Stimulated activated CD8-positive, alpha-beta memory T cell treated with anti-CD3 and anti-CD28 coated beads, Interleukin-15, amount 100 ng/mL, for 1 hour (primary cell): Measurements from ENCODE around the gene PFN3.
A peak's percentile ranks its signal among the peaks of the same experiment; 100 is the strongest.
"Not testable (repeated sequence)": the region's sequence is repeated elsewhere in the genome, so short reads cannot be mapped to it uniquely, and the experiment has no call there.

Source experiments
- DNase-seq: peaks from one replicate; pipeline ENCODE4 v3.0.0-alpha.2; 2020; ENCODE audit warnings: low read depth

PFN3 gene

DNA sequence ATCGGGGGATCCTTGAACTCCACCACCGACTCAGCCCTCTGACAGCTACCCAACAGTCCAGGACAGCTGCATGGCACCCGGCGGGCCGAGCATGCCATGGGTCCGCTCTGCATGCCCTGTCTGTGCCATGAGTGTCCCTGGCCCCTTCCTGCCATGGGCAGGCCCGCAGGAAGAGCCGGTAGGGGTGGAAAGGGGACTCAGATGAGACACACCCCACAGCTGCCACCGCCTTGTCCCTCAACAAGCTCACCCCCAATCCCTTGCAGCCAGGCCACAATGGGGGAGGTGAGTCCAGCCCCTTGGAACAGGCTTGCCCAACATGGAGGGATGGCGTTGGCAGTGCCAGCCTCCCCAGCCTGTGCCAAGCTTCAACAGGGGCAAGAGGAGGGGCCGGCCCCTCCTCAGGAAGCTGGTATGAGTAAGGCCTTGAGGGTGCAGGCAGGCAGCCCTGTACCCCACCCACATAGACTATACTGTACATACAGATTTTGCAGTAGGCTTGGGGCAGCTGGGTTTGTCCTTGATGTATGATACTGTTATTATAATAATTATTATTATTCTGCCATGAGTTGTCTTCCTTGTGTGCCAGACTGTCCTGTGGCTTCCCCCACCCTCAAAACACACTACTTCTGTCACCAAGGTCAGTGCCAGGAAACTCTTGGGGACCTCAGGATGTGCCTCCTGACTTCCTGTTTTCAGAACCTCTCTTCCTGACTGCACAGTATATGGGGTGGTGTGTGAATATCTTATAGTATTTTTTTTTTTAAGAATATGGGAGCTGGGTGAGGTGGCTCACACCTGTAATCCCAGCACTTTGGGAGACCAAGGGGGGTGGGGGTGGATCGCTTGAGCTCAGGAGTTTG, 28.2 kb downstream of the PFN3 start:
- DNase-seq = no peak

DNA sequence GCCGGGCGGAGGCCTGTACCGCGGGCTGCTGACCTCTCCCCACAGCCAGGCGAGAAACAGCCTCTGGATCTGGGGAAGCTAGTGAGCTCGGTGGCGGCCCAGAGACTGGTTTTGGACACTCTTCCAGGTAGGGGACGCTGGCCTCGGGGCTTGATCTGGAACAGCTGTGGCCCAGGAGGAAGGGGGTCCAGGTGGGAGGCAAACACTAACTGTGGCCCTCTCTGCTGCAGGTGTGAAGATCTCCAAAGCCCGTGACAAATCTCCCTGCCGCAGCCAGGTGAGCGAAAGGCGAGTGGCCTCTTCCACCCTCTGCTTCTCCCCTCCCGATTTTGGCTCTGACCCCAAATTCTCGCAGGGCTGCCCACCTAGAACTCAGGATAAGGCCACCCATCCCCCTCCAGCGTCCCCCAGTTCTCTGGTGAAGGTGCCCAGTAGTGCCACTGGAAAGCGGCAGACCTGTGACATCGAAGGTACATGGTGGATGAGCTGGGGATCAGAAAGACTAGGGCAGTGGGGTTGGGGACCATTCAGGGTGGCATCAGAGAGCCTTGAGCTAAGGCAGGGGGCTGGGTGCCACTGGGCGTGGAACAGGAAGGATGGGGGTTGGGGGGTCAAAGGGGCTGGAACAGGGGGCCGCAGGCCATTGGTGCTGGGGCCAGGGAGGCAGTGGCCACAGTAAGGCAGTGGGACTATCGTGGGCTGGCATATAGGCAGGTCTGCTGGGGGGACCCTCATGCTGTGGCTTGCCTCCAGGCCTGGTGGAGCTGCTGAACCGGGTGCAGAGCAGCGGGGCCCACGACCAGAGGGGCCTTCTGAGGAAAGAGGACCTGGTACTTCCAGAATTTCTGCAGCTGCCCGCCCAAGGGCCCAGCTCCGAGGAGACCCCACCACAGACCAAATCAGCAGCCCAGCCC, 29.1 kb downstream of the PFN3 start:
- no peak for DNase-seq

DNA sequence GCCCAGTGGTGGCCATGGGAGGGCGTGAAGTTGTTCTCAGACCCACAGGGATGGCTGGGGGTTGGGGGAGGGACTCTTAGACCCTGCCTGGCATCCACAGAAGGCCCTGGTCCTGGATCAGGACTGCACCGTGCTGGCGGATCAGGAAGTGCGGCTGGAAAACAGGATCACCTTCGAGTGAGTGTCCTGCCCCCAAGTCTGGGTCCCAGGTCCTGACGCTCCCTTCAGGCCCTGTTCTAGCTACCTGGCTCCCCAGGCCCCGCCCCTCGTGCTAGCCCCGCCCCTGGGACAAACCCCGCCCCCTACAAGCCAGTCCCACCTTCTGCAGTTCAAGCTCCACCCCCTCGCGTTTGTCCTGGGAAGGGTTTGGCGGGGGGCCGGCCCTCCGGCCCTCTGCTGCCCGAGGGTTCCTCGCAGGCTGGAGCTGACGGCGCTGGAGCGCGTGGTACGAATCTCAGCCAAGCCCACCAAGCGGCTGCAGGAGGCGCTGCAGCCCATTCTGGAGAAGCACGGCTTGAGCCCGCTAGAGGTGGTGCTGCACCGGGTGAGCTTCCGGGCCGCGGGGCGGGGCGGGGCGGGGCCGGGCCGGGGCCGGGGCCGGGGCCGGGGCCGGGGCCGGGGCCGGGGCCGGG, 29.9 kb downstream of the PFN3 start:
- DNase-seq = peak; percentile 28

DNA sequence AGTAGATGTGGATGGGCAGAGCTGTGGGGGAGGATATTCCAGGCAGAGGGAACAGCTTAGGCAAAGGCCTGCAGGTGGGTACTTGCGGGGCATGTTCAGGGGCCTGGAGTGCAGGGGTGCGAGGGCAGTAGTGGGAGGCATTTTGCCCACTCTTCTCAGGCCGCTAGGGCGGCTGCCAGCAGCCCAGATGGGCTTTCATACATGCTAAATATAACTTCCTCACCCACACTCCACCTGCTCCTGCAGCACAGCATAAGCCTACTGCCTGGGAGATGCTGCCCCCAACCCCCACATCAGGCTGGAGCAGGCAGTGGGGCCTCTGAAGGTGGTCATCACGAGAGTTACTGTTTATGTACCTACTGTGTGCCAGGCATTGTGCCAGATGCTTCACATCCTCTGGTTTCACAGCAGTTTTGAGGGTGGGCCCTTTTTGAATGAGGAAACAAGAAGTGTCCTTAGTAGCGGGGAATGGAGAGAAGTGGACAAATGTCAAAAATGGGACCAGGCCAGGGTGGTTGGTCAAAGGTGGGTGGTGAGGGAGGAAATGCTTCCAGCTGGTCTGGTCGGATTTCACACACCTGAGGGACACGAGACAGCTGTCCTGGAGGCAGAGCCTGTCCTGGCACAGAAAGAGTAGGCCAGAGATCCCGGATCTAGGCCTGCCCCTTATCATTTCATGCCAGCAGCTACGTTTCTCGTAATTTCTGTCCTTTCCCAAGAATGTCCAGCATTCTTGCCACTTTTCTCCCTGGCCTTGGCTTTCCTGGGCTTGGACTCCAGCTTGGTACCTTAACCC, 30.6 kb downstream of the PFN3 start:
- no peak for DNase-seq

DNA sequence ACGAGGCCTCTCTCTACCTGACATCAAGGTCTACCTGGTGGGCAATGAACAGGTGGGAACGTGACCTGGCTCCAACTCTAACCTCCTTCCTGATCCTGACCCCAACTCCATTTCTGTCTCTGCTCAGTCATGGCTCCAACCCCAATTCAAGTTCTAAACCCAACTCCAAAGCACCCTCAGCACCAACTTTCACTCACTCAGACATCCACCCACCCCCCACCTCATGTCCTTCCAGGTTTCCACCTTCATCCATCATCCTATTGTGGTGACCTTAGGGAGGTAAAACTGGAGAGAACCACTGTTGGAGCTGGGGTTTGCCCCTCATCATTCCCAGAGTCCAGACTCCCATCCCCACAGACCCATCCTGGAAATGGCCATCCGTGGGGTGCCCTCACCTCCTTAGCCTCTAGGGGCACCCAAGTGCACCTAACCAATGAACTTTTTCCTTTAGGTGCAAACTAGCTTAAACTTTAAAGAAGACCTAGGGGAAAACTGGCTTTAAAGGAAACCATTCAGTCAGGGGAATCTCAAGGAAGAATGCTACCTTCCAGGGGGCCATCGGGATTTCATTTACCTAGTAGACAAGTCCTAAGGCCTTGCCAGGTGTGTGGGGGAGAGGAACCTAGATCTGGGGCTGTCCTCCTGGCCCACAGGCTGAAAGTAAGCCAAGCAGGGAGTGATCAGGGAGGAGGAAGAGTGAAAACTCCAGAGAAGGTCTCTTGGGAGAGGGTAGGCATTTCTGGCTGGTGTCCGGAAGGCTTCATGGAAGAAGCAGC, 31.4 kb downstream of the PFN3 start:
- DNase-seq = no peak

DNA sequence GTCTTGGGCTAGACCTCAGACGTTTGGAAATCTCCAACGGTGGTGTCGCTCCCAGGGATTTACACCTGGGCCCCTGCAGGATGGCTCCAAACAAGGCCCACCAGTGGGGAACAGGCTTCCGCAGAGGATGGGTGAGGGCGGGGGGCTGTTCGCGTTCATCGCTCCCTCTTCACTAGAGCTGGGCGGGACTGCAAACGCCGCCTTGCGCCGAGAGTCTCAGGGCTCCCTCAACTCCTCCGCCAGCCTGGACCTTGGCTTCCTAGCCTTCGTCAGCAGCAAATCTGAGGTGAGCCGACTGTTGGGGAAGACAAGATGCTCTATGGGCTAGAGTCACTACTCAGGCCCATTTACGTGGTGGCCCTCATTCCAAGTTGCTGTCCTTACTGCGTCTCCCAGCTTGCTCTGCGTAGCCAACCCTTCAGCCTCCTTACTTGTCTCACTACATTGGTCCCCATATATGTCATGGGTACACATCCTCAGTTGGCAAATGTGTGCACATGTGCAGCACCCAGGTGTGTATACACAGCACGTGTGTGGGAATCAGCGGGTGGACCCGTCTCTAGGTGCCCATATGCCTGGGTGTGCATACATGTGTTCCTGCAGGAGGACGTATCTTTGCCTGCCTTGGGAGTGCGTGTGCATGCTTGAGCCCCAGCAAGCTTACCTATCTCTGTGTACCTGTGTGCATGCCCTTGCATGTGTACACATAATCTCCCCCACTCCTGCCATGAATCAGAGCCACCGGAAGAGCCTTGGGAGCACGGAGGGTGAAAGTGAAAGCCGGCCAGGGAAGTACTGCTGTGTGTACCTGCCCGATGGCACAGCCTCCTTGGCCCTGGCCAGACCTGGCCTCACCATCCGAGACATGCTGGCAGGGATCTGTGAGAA, 32.2 kb downstream of the PFN3 start:
- DNase-seq = no peak

DNA sequence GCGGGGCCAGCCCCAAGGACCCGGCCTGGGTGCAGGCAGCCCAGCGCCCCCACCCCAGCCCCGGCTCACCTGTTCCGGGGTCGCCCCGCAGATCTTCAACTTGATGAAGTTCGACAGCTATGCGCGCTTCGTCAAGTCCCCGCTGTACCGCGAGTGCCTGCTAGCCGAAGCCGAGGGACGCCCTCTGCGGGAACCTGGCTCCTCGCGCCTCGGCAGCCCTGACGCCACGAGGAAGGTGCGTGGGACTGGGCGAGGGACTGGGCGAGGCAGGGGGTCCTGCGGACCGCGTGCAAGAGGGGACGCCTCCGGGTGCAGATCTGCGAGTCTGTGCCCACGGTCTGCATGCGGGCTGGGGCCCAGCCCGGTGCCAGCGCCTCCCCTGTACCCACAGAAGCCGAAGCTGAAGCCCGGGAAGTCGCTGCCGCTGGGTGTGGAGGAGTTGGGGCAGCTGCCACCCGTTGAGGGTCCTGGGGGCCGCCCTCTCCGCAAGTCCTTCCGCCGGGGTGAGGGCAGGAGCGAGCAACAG, 33.1 kb downstream of the PFN3 start:
- no peak for DNase-seq

DNA sequence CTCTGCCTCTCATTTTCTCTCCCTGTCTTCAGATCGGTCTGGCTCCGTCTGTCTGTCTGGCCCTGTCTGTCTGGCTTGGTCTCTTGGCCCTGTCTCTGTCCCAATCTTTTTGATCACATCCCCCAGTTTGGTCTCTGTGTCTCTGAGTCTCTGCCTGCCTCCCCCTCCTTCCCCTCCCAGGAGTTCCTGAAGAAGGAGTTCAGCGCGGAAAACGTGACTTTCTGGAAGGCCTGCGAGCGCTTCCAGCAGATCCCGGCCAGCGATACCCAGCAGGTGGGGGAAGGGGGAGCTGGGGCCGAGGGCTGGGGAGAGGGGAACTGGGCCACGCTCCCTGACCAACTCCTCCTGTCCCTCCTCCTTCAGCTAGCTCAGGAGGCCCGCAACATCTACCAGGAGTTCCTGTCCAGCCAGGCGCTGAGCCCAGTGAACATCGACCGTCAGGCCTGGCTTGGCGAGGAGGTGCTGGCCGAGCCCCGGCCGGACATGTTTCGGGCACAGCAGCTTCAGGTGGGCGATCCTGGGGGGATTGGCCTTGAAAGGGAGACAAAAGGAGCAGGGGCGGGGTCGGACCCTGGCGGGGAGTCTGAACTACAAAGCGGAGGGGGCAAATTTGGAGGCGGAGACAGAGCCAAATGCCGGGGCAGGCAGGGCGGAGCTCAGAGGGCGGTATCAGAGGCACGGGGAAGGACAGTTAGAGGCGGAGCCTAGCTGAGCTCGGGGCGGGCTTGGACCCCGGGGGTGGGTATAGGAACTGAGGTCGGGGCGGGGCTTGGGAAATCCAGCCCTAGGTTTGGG, 33.7 kb downstream of the PFN3 start:
- no peak for DNase-seq

DNA sequence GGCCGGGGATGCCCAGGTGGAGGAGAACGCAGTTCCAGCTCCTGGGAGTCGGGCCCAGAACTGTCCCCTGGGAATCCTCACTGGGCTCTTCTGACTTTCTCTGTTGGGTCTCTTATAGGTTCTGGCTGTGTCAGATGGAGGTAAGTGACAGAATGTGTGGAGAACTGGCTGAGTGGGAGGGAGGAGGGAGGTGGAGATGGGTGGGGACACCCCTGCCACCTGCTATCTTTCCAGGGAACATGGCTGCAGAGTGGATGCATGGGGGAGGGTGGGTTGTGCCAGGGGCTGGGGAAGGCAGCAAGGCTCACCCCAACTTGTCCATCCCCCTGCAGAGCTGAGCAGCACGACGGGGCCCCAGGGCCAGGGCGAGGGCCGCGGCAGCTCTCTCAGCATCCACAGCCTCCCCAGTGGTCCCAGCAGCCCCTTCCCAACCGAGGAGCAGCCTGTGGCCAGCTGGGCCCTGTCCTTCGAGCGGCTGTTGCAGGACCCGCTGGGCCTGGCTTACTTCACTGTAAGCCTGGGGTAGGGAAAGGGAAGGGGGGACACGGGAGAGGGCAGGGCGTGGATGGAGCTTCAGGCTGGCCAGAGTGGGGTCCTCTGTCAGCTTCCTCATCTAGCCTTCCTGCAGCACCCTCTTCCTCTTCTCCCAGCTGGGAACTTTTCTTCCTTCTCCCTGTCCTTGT, 34.5 kb downstream of the PFN3 start:
- DNase-seq = no peak

DNA sequence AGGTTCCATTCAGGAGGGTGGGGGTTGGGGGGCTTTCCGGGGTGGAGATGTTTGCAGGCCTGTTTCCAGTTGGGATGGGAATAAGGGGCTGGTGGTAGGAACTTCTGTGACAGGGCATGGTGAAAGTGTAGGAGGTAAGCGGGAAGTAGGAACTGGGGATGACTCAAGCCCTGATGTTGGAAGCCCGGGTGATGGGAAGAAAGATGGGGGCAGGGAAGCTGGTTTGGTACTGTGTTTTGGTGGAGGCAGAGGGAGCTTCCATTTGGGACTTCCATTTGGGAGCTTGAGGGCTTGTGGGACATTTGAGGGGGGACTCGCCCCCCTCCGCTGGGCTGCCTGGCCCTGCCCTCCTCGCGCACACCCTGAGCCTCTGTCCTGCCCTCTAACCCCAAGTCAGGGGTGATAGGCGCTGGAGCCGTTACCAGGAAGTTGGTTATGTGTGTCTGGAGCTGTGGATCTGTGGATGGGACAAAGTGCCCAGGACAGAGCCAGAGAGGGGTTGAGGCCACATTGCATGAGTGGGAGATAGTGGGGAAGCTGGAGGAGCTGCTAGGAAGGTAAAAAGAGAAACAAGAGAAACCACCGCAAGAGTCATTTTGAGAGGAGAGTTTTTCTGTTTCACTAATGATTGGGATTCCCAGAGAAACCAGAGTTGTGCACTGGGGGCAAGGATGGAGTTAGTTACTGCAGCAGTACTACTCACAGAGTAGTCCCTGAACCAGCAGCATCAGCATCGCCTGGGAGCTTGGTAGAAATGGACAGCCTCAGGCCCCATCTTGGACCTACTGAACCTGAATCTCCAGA, 36.1 kb downstream of the PFN3 start:
- DNase-seq = no peak

DNA sequence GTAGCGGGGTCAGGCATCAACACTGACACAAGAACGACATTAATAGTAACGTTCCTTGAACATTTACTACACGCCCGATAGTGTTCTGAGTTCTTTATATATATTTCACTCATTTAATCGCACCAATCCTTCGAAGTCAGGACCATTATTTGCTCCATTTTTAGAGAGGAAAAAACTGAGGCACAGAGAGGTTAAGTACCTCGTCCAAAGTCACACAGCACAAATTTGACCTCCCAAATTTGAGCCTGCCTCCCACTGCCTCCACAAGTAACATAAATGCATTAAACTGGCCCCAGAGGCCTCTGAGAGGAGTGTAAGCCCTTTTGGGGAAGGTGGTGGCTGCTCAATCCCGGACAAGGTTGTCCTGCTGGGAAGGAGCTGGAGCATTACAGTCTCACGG, 36.9 kb downstream of the PFN3 start:
- DNase-seq = no peak

DNA sequence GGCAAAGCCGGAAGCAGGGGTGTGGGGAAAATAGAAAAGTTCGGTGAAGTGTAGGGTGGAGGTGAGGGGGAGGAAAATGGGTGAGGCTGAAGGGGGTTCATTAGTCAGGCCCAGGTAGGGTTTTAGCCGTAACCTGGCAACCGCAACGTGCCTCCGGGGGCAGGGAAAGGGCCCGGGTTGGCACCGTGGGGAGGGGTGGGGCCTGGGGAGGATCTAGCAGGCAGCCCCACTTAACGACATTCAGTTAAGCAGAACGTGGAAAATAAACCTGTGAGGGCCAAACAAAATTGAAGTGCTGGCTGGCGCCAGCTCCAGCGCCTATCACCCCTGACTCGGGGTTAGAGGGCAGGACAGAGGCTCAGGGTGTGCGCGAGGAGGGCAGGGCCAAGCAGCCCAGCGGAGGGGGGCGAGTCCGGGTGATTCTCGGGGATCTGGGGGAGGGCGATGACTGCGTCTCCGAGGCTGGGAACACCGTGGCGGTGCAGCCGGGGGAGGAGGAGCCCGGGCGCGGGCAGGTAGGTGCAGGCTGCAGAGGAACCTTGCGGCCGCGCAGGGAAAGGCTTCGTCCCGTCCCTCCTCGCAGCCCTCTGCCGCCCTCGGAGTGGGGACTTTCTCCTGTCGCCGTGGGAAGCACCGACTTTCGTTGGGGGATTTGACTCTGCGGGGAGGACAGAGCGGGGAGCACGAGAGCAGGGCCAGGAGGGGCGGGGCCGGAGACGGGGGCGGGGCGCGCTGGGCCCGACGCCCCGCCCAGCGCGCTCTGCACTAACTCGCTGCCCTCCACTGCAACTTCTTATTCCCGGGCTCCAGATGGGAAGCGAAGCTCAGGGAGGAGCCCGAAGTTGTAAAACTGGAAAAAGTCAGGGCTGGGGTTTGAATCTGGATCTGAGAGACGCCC, 37.6 kb downstream of the PFN3 start:
- peak; percentile 42 for DNase-seq

DNA sequence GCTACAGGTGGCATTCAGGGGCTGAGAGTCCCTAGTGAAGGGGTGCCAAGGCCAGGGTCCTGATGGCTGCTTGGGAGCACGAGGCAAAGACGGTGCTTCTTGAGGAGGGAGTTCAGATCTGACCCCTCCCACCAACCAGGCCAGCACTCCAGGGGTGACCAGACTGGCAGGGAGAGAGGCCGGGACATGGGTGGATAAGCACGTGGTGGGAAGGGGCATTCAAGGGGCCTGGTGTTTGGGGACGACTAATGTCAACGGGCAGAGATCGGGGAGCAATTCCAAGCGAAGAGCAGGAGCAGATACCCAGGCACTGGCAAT, 38.2 kb downstream of the PFN3 start:
- DNase-seq = no peak

DNA sequence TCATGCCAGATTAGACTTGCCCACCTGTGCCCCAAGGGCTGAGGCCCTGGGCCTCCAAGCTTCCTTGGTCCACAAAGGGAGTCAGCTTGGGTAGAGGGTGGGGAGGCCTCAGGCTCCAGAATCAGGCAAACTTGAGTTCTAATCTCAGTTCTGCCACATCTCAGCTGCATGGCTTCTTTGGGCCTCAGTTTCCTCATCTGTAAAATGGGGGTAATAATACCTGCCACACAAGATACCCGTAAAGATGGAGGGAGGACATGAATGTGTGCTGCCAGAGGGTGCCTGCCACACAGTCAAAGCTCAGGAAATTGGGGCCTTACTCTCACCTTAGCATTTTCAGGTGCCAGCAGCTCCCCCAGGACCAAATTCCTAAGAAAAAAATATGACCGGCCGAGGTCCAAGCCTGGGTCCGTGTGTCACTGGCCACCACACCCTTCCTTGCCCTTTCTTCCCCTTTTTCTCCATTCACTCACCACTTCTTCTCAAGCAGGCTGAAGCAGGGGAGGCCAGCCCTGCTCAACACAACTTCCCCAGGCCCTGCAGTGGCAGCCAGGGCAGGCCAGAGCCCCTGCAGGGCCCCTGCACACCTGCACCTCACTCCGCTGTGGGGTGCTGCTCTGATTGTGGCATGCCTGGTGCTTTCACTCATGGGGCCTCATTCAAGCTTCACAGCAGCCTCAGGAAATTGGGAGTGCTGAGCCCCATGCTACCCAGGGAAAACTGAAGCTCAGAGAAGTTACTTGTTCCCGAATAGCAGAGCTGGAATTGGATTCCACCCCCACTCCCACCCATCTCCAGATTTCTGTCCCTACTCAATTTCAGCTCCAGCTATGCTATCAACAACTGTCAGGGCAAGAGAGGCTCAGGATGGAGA, 38.8 kb downstream of the PFN3 start:
- DNase-seq = no peak

DNA sequence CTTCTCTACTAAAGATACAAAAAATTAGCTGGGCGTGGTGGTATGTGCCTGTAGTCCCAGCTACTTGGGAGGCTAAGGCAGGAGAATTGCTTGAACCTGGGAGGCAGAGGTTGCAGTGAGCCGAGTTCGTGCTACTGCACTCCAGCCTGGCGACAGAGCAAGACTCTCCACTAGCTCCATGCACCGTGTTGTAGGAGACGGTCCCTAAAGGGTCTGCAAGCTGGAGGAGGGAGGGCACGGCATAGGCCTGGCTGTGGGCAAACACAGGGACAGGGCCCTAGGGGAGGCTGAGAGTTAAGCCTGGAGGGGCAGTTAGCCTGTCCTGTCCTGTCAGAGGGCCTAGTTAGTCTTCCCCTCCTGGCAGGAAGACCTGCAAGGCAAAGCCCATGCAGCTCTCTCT, 39.7 kb downstream of the PFN3 start:
- DNase-seq = not testable (repeated sequence)

DNA sequence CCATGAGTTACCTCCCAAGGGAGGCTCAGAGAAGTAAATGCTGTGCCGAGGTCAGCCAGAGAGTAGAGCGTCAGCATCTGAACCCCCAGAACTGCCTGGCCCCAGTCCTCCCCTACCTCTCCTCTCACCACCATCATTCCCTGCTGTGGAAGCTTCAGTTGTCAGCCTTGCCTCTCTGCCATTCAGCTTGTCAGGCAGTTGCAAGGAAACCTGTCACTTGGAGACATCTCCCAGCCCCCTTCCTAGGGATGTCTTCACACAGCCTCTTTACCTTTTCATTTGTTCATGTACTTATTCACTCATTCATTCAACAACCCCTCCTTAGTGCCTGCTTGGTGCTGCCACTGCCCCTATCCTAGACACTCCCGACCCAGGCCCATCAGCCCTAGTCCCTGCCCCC, 40.6 kb downstream of the PFN3 start:
- no peak for DNase-seq
